ENCODE data around the gene ARHGAP26. TPM values are rescaled to one million over a fixed set of nuclear protein-coding genes. Genes with fewer than 3 reads are reported as not detected.

ARHGAP26 gene
- total RNA-seq, 1 experiment from 2014 or later: 34.5 TPM

- TF ChIP-seq ZBTB33 (IDR thresholded peaks at IDR 0.05; ENCODE audit: extremely low read depth, insufficient replicate concordance, low read length): no peak
- no peak for TF ChIP-seq CEBPB (IDR thresholded peaks at IDR 0.05; ENCODE audit: low read depth)
- no peak for TF ChIP-seq EGR1 (IDR thresholded peaks at IDR 0.05; ENCODE audit: low read depth)
- no peak for TF ChIP-seq ATF3 (IDR thresholded peaks at IDR 0.05)
Measured at GRCh38 chr5:142966121-142966420, 195.9 kb downstream of the ARHGAP26 start (continued).

- no peak overlapping the region for H3K9ac ChIP-seq (ENCODE audit: low read length)
- H3K9me3 ChIP-seq (ENCODE audit: control insufficient read depth in 1 of 2, insufficient read depth in 1 of 2, low read depth in 1 of 2, low read length in 2 of 2): no peaks in the 10 kb centered on the region
- intact Hi-C loops (cut with micrococcal nuclease): no loop called here
- POLR2A ChIA-PET: no interaction called here
- no peaks in the 10 kb centered on the region for H3K79me2 ChIP-seq (ENCODE audit: insufficient read depth, low read length)
- H3K36me3 ChIP-seq (ENCODE audit: control insufficient read depth in 1 of 2, insufficient read depth in 2 of 2, low read length in 2 of 2): no peaks in the 10 kb centered on the region
- H3K4me3 ChIP-seq (replicated peaks in 1 of 2; ENCODE audit: low read depth in 1 of 2, low read length in 2 of 2): no peak overlapping the region
- ATAC-seq: no peak
- H3K9me2 ChIP-seq (ENCODE audit: insufficient read depth): no peaks in the 10 kb centered on the region
- no peaks in the 10 kb centered on the region for H3K4me1 ChIP-seq (ENCODE audit: control insufficient read depth in 1 of 2, insufficient read depth in 2 of 2, low read length in 2 of 2)
- TF ChIP-seq CEBPB (IDR thresholded peaks at IDR 0.05; ENCODE audit: low read depth) (no peak), ATF3 (IDR thresholded peaks at IDR 0.05) (no peak), SP1 (IDR thresholded peaks at IDR 0.05; ENCODE audit: low read depth) (no peak), CTCF (IDR thresholded peaks at IDR 0.05 in 2 of 3, conservative IDR thresholded peaks at IDR 0.05 in 1 of 3; ENCODE audit: borderline replicate concordance in 1 of 3, insufficient read depth in 1 of 3, low read depth in 2 of 3, low read length in 2 of 3) (no peak), POLR2AphosphoS5 (IDR thresholded peaks at IDR 0.05; ENCODE audit: low read depth, low read length) (no peak), TCF7L2 (IDR thresholded peaks at IDR 0.05; ENCODE audit: borderline replicate concordance, extremely low read depth, insufficient read depth, insufficient read length) (no peak), REST (IDR thresholded peaks at IDR 0.05; ENCODE audit: low read depth) (no peak), ELF1 (IDR thresholded peaks at IDR 0.05; ENCODE audit: borderline replicate concordance, low read depth) (no peak), MAX (IDR thresholded peaks at IDR 0.05) (no peak), EZH2 (IDR thresholded peaks at IDR 0.05) (no peak), ZBTB33 (IDR thresholded peaks at IDR 0.05; ENCODE audit: extremely low read depth, insufficient replicate concordance, low read length) (no peak), CBX3 (IDR thresholded peaks at IDR 0.05; ENCODE audit: low read depth) (no peak)
- H3K27ac ChIP-seq (ENCODE audit: low read depth, low read length): no peak overlapping the region
- no peak for DNase-seq (ENCODE audit: low read depth, low spot score)
- no peaks in the 10 kb centered on the region for H4K20me1 ChIP-seq (ENCODE audit: insufficient read depth)
- no peak overlapping the region for H3K4me2 ChIP-seq (ENCODE audit: low read length)
- CTCF ChIA-PET: no interaction called here
- RAD21 ChIA-PET (ENCODE audit: low non-redundant PET in 1 of 2, low total read pairs in 2 of 2, uncharacterized antibody in 2 of 2, unreplicated experiment in 2 of 2): no interaction called here
- BruUV-seq (replicated peaks): no TSS peak
- no peak overlapping the region for H2AFZ ChIP-seq (ENCODE audit: low read depth, low read length, poor library complexity, severe bottlenecking)
- H3K27me3 ChIP-seq (ENCODE audit: insufficient read depth, low read length): no peaks in the 10 kb centered on the region
Measured at GRCh38 chr5:142969186-142969585, 199.0 kb downstream of the ARHGAP26 start.
